ENCODE data around the gene ZNF774. TPM values are rescaled to one million over a fixed set of nuclear protein-coding genes. Genes with fewer than 3 reads are reported as not detected.

Gene ZNF774
- total and polyA plus RNA-seq, 2 of the 13 experiments (the other 11 are each of a cell fraction or from before 2014, with no cell fraction given): 0.59 to 1.4 TPM

GRCh38 chr15:90352107-90352893, at the start of gene ZNF774 (continued):
- peak; percentile 15 for TF ChIP-seq TEAD3 (CRISPR knock-in tag; optimal IDR thresholded peaks at IDR 0.05; ENCODE audit: borderline replicate concordance)
- no peak for TF ChIP-seq ZSCAN9 (CRISPR knock-in tag; IDR thresholded peaks at IDR 0.05; ENCODE audit: borderline replicate concordance)
- no peak for TF ChIP-seq MBNL3 (CRISPR knock-in tag; conservative IDR thresholded peaks at IDR 0.05)
- no peak for TF ChIP-seq HHEX (CRISPR knock-in tag; IDR thresholded peaks at IDR 0.05)
- no peak for TF ChIP-seq ZNF570 (CRISPR knock-in tag; IDR thresholded peaks at IDR 0.05; ENCODE audit: borderline replicate concordance)
- TF ChIP-seq RXRA (CRISPR knock-in tag; IDR thresholded peaks at IDR 0.05): no peak
- TF ChIP-seq U2AF1 (optimal IDR thresholded peaks at IDR 0.05; ENCODE audit: low read depth, low read length): no peak
- TF ChIP-seq ZNF713 (CRISPR knock-in tag; IDR thresholded peaks at IDR 0.05): no peak
- TF ChIP-seq, protein P1, sequence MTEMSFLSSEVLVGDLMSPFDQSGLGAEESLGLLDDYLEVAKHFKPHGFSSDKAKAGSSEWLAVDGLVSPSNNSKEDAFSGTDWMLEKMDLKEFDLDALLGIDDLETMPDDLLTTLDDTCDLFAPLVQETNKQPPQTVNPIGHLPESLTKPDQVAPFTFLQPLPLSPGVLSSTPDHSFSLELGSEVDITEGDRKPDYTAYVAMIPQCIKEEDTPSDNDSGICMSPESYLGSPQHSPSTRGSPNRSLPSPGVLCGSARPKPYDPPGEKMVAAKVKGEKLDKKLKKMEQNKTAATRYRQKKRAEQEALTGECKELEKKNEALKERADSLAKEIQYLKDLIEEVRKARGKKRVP (CRISPR knock-in tag; IDR thresholded peaks at IDR 0.05): no peak
- TF ChIP-seq, protein P2, sequence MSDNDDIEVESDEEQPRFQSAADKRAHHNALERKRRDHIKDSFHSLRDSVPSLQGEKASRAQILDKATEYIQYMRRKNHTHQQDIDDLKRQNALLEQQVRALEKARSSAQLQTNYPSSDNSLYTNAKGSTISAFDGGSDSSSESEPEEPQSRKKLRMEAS (IDR thresholded peaks at IDR 0.05): peak; percentile 40; the same call in 1 of the 2 replicates
- TF ChIP-seq SALL1 (CRISPR knock-in tag; IDR thresholded peaks at IDR 0.05): no peak
- TF ChIP-seq MTA3 (CRISPR knock-in tag; IDR thresholded peaks at IDR 0.05): no peak
- no peak for TF ChIP-seq ZBTB25 (CRISPR knock-in tag; IDR thresholded peaks at IDR 0.05)
- no peak for TF ChIP-seq ZKSCAN8 (CRISPR knock-in tag; IDR thresholded peaks at IDR 0.05; ENCODE audit: borderline replicate concordance)
- no peak for TF ChIP-seq EHMT2 (IDR thresholded peaks at IDR 0.05; ENCODE audit: borderline replicate concordance, low read depth, low read length)
- TF ChIP-seq FLYWCH1 (CRISPR knock-in tag; IDR thresholded peaks at IDR 0.05): no peak
- no peak for TF ChIP-seq ZNF180 (CRISPR knock-in tag; IDR thresholded peaks at IDR 0.05; ENCODE audit: borderline replicate concordance, low read depth)
- TF ChIP-seq ZNF33A (CRISPR knock-in tag; IDR thresholded peaks at IDR 0.05; ENCODE audit: borderline replicate concordance): no peak
- TF ChIP-seq CERS6 (CRISPR knock-in tag; IDR thresholded peaks at IDR 0.05): no peak
- TF ChIP-seq SCMH1 (CRISPR knock-in tag; IDR thresholded peaks at IDR 0.05; ENCODE audit: borderline replicate concordance): no peak
- peak in 1 of 2 experiments; percentile 35; a peak in 1 of 4 replicates for TF ChIP-seq HMGXB4 (CRISPR knock-in tag; IDR thresholded peaks at IDR 0.05; ENCODE audit: borderline replicate concordance in 1 of 2, low read depth in 1 of 2)
